ENCODE measurements around the gene QARS1. TPM values are rescaled to one million over a fixed set of nuclear protein-coding genes. Genes with fewer than 3 reads are reported as not detected.
A peak's percentile ranks its signal among the peaks of the same experiment; 100 is the strongest.

The QARS1 gene
- total RNA-seq, 2 experiments from 2014 or later: 240 to 342 TPM

GRCh38 chr3:49093853-49094767 lies 10.4 kb downstream of the QARS1 start, which contains the start of gene QRICH1:
Gene QRICH1 (minus strand): TSS chr3:49094071. CDS start chr3:49077017, 17,054 bp downstream.
- ChIA-PET POLR2A (interaction anchor here (0.5 to 3.1 kb wide), 24 partner anchors 9 to 692 kb away, joined by 3 to 31 read pairs (median 4); partner anchors contain the start of genes IMPDH2, IP6K1, IP6K2 and NDUFAF3), CTCF (interaction anchor here (0.5 to 4.1 kb wide), 24 partner anchors 10 to 1241 kb away, joined by 3 to 26 read pairs (median 4); partner anchors contain the start of genes DAG1, IMPDH2, KLHDC8B and NDUFAF3)
- intact Hi-C loops (cut with DNase I, micrococcal nuclease): loop anchor here (1.0 to 10.0 kb wide), 28 partner anchors 10 to 1932 kb away; partner anchors contain the start of genes IMPDH2 (in 2 of the 2), QARS1 (in 2 of the 2), TCTA (in 2 of the 2) and USP19 (in 2 of the 2)
- no peaks in the 10 kb centered on the region for H3K27me3 Mint-ChIP-seq
- peak; percentile 86 for ATAC-seq
- H3K27ac Mint-ChIP-seq: peak within 1 kb of the TSS; percentile 94
- no peaks in the 10 kb centered on the region for H3K9me3 Mint-ChIP-seq (ENCODE audit: low read depth)
- peak within 1 kb of the TSS; percentile 90 for H3K4me3 Mint-ChIP-seq
- peaks cover 33% of the 10 kb centered on the region for H3K4me1 Mint-ChIP-seq
- peak; percentile 98 for DNase-seq
- peaks cover 31% of the 10 kb centered on the region for H3K36me3 Mint-ChIP-seq (ENCODE audit: low read depth)

GRCh38 chr3:49092938-49093852 lies 11.4 kb downstream of the QARS1 start:
- Mint-ChIP-seq H3K27ac (peak overlapping the region; percentile 92), H3K4me3 (peak overlapping the region; percentile 90), H3K9me3 (ENCODE audit: low read depth) (no peaks in the 10 kb centered on the region), H3K27me3 (no peaks in the 10 kb centered on the region), H3K4me1 (peaks cover 33% of the 10 kb centered on the region), H3K36me3 (ENCODE audit: low read depth) (peaks cover 26% of the 10 kb centered on the region)
- intact Hi-C loops (cut with DNase I, micrococcal nuclease): loop anchor here (1.0 to 10.0 kb wide), 11 partner anchors 64 to 1931 kb away; partner anchors contain the start of genes TCTA (in 2 of the 2), ARIH2 (in 1 of the 2), C3orf62 (in 1 of the 2) and CDC25A (in 1 of the 2)
- peak; percentile 25 for ATAC-seq
- CTCF ChIA-PET: interaction anchor here (0.5 to 4.1 kb wide), 21 partner anchors 9 to 1242 kb away, joined by 3 to 26 read pairs (median 4); partner anchors contain the start of genes DAG1, IMPDH2, NDUFAF3 and P4HTM
- DNase-seq: peak; percentile 91
- POLR2A ChIA-PET: interaction anchor here (0.5 to 3.1 kb wide), 25 partner anchors 10 to 693 kb away, joined by 3 to 31 read pairs (median 4); partner anchors contain the start of genes IMPDH2, IP6K1, IP6K2 and NDUFAF3

GRCh38 chr3:49081429-49081828 lies 23.1 kb downstream of the QARS1 start:
- intact Hi-C loops (cut with DNase I, micrococcal nuclease): no loop called here
- DNase-seq (no peak), ATAC-seq (no peak)
- ChIA-PET POLR2A (interaction anchor here (0.6 to 1.3 kb wide), 4 partner anchors 12 to 217 kb away, joined by 3 to 11 read pairs (median 6); partner anchors contain the start of genes IMPDH2 and QRICH1), CTCF (no interaction called here)
- no peaks in the 10 kb centered on the region for H3K9me3 Mint-ChIP-seq (ENCODE audit: low read depth)
- no peaks in the 10 kb centered on the region for H3K27me3 Mint-ChIP-seq
- H3K4me1 Mint-ChIP-seq: peaks cover 11% of the 10 kb centered on the region
- peaks cover 16% of the 10 kb centered on the region for H3K36me3 Mint-ChIP-seq (ENCODE audit: low read depth)
- no peak overlapping the region for H3K4me3 Mint-ChIP-seq
- H3K27ac Mint-ChIP-seq: no peak overlapping the region

- Mint-ChIP-seq H3K4me1 (peaks cover 11% of the 10 kb centered on the region), H3K9me3 (ENCODE audit: low read depth) (no peaks in the 10 kb centered on the region), H3K4me3 (no peak overlapping the region), H3K27ac (no peak overlapping the region), H3K27me3 (no peaks in the 10 kb centered on the region), H3K36me3 (ENCODE audit: low read depth) (peaks cover 24% of the 10 kb centered on the region)
- CTCF ChIA-PET: interaction anchor here (0.5 kb wide), 1 partner anchor 729 kb away, joined by 5 read pairs; no protein-coding TSS in a partner anchor
- DNase-seq (no peak), ATAC-seq (no peak)
- intact Hi-C loops (cut with DNase I, micrococcal nuclease): no loop called here
- POLR2A ChIA-PET: no interaction called here
Measured at GRCh38 chr3:49079270-49079669, 25.3 kb downstream of the QARS1 start.

- peaks cover 11% of the 10 kb centered on the region for H3K4me1 Mint-ChIP-seq
- H3K27me3 Mint-ChIP-seq: no peaks in the 10 kb centered on the region
- no peak for ATAC-seq
- no peaks in the 10 kb centered on the region for H3K9me3 Mint-ChIP-seq (ENCODE audit: low read depth)
- ChIA-PET CTCF (no interaction called here), POLR2A (no interaction called here)
- intact Hi-C loops (cut with DNase I, micrococcal nuclease): no loop called here
- no peak overlapping the region for H3K27ac Mint-ChIP-seq
- no peak for DNase-seq
- peaks cover 41% of the 10 kb centered on the region for H3K36me3 Mint-ChIP-seq (ENCODE audit: low read depth)
- no peak overlapping the region for H3K4me3 Mint-ChIP-seq
Measured at GRCh38 chr3:49076646-49077045, 27.9 kb downstream of the QARS1 start.

GRCh38 chr3:49076116-49076515 lies 28.4 kb downstream of the QARS1 start:
- no peak overlapping the region for H3K4me3 Mint-ChIP-seq
- CTCF ChIA-PET: no interaction called here
- POLR2A ChIA-PET: no interaction called here
- DNase-seq (no peak), ATAC-seq (no peak)
- no peak overlapping the region for H3K27ac Mint-ChIP-seq
- no peaks in the 10 kb centered on the region for H3K27me3 Mint-ChIP-seq
- intact Hi-C loops (cut with DNase I, micrococcal nuclease): no loop called here
- peaks cover 7% of the 10 kb centered on the region for H3K4me1 Mint-ChIP-seq
- H3K36me3 Mint-ChIP-seq (ENCODE audit: low read depth): peaks cover 45% of the 10 kb centered on the region
- no peaks in the 10 kb centered on the region for H3K9me3 Mint-ChIP-seq (ENCODE audit: low read depth)

- intact Hi-C loops (cut with DNase I, micrococcal nuclease): no loop called here
- peaks cover 28% of the 10 kb centered on the region for H3K36me3 Mint-ChIP-seq (ENCODE audit: low read depth)
- H3K27me3 Mint-ChIP-seq: no peaks in the 10 kb centered on the region
- ChIA-PET POLR2A (no interaction called here), CTCF (interaction anchor here (1.3 kb wide), 1 partner anchor 22 kb away, joined by 3 read pairs; no protein-coding TSS in a partner anchor)
- ATAC-seq (no peak), DNase-seq (no peak)
- H3K27ac Mint-ChIP-seq: no peak overlapping the region
- no peaks in the 10 kb centered on the region for H3K9me3 Mint-ChIP-seq (ENCODE audit: low read depth)
- H3K4me3 Mint-ChIP-seq: no peak overlapping the region
- H3K4me1 Mint-ChIP-seq: no peaks in the 10 kb centered on the region
Measured at GRCh38 chr3:49058011-49058410, 46.5 kb downstream of the QARS1 start.

GRCh38 chr3:49057268-49057667 lies 47.3 kb downstream of the QARS1 start:
- peaks cover 31% of the 10 kb centered on the region for H3K36me3 Mint-ChIP-seq (ENCODE audit: low read depth)
- intact Hi-C loops (cut with DNase I, micrococcal nuclease): no loop called here
- CTCF ChIA-PET: interaction anchor here (1.3 kb wide), 1 partner anchor 21 kb away, joined by 3 read pairs; no protein-coding TSS in a partner anchor

GRCh38 chr3:49054344-49054862 lies 50.2 kb downstream of the QARS1 start:
- intact Hi-C loops (cut with DNase I, micrococcal nuclease): no loop called here
- H3K9me3 Mint-ChIP-seq (ENCODE audit: low read depth): no peaks in the 10 kb centered on the region
- no peak overlapping the region for H3K4me3 Mint-ChIP-seq
- peaks cover 45% of the 10 kb centered on the region for H3K36me3 Mint-ChIP-seq (ENCODE audit: low read depth)
- ChIA-PET CTCF (interaction anchor here (0.8 kb wide), 1 partner anchor 63 kb away, joined by 4 read pairs; no protein-coding TSS in a partner anchor), POLR2A (no interaction called here)
- no peak overlapping the region for H3K27ac Mint-ChIP-seq
- H3K27me3 Mint-ChIP-seq: no peaks in the 10 kb centered on the region
- ATAC-seq (no peak), DNase-seq (no peak)
- peaks cover 2% of the 10 kb centered on the region for H3K4me1 Mint-ChIP-seq

More at GRCh38 chr3:49057268-49057667, 47.3 kb downstream of the QARS1 start:
- Mint-ChIP-seq H3K27me3 (no peaks in the 10 kb centered on the region), H3K4me3 (no peak overlapping the region), H3K9me3 (ENCODE audit: low read depth) (no peaks in the 10 kb centered on the region), H3K27ac (no peak overlapping the region), H3K4me1 (no peaks in the 10 kb centered on the region)
- no peak for DNase-seq
- POLR2A ChIA-PET: no interaction called here
- ATAC-seq: no peak

- ChIA-PET POLR2A (no interaction called here), CTCF (interaction anchor here (0.7 to 0.8 kb wide), 2 partner anchors 9 to 62 kb away, joined by 4 read pairs; no protein-coding TSS in a partner anchor)
- Mint-ChIP-seq H3K36me3 (ENCODE audit: low read depth) (peaks cover 49% of the 10 kb centered on the region), H3K9me3 (ENCODE audit: low read depth) (no peaks in the 10 kb centered on the region), H3K4me1 (peaks cover 2% of the 10 kb centered on the region), H3K4me3 (no peak overlapping the region), H3K27me3 (no peaks in the 10 kb centered on the region), H3K27ac (no peak overlapping the region)
- no peak for DNase-seq
- intact Hi-C loops (cut with DNase I, micrococcal nuclease): no loop called here
- no peak for ATAC-seq
Measured at GRCh38 chr3:49053543-49053942, 51.0 kb downstream of the QARS1 start.
